ENCODE measurements around the gene GRIN1.

DNA sequence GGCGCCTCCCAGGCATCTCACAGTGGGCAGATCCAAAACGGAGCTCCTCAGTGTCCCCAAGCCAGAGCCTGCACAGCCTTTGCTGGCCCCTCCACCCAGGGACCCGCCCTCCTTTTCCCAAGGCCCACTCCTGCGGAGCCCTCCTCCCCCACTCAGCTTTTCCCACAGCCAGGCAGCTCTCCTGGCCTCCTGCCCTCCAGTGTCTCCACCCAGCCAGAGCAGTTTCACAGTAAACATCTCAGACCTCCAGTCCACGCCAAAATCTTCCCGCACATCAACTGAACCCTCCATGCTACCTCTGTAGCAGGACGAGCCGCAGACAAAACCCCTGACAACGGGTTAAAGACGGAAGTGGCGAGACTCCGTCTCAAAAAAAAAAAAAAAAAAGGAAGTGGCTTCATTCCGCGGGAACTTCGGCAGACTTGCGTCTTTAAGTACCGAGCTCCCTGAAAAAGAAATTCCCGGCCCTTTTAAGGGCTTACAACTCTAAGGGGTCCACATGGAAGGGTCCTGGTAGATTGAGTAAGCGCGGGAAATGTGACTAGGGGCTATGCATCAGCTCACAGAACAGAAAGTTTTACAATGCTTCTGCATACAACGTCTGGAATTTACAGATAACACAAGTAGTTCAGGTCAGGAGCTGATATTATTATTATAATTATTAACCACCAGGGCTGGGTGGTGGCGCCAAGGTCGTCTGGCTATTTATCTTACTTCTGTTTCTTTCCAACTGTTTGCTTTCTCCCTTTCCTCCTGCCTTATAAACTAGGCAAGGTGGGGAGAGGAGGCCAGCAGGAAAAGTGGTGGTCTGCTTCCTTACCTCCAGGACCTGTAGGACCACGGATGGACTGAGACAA, 11.4 kb upstream of the GRIN1 start:
- TF ChIP-seq, protein P1, sequence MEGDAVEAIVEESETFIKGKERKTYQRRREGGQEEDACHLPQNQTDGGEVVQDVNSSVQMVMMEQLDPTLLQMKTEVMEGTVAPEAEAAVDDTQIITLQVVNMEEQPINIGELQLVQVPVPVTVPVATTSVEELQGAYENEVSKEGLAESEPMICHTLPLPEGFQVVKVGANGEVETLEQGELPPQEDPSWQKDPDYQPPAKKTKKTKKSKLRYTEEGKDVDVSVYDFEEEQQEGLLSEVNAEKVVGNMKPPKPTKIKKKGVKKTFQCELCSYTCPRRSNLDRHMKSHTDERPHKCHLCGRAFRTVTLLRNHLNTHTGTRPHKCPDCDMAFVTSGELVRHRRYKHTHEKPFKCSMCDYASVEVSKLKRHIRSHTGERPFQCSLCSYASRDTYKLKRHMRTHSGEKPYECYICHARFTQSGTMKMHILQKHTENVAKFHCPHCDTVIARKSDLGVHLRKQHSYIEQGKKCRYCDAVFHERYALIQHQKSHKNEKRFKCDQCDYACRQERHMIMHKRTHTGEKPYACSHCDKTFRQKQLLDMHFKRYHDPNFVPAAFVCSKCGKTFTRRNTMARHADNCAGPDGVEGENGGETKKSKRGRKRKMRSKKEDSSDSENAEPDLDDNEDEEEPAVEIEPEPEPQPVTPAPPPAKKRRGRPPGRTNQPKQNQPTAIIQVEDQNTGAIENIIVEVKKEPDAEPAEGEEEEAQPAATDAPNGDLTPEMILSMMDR (IDR thresholded peaks at IDR 0.05) = no peak
- TF ChIP-seq EZH2phosphoT487 (IDR thresholded peaks at IDR 0.05) = no peak
